GM21390 (cell line): Measurements from ENCODE around the gene SIRT1.
"Not testable (repeated sequence)": the region's sequence is repeated elsewhere in the genome, so short reads cannot be mapped to it uniquely, and the experiment has no call there.

Source experiments
- ATAC-seq: cut with Tn5 transposase; IDR thresholded peaks from one replicate; pipeline ENCODE4 v1.9.1; 2021; ENCODE audit not compliant: unreplicated experiment

The SIRT1 gene

GRCh38 chr10:67955614-67956013 is 71.2 kb downstream of the SIRT1 start:
- no peak for ATAC-seq

- no peak for ATAC-seq
These were observed 75.5 kb downstream of the SIRT1 start for GRCh38 chr10:67959839-67960476.

- ATAC-seq = no peak
These were observed 81.0 kb downstream of the SIRT1 start for GRCh38 chr10:67965456-67965855.

- ATAC-seq = not testable (repeated sequence)
These were observed 81.6 kb downstream of the SIRT1 start for GRCh38 chr10:67966035-67966434.
